Measurements from ENCODE around the gene TBC1D20.

- TF ChIP-seq, protein P1, sequence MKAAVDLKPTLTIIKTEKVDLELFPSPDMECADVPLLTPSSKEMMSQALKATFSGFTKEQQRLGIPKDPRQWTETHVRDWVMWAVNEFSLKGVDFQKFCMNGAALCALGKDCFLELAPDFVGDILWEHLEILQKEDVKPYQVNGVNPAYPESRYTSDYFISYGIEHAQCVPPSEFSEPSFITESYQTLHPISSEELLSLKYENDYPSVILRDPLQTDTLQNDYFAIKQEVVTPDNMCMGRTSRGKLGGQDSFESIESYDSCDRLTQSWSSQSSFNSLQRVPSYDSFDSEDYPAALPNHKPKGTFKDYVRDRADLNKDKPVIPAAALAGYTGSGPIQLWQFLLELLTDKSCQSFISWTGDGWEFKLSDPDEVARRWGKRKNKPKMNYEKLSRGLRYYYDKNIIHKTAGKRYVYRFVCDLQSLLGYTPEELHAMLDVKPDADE (IDR thresholded peaks at IDR 0.05), result no peak
- TF ChIP-seq POLR2AphosphoS5 (IDR thresholded peaks at IDR 0.05; ENCODE audit: low read depth) (no peak), JUNB (IDR thresholded peaks at IDR 0.05; ENCODE audit: unreplicated experiment) (no peak), CTCF (conservative IDR thresholded peaks at IDR 0.05; ENCODE audit: low read depth in 2 of 2) (no peak), EZH2 (IDR thresholded peaks at IDR 0.05; ENCODE audit: low read depth, unreplicated experiment) (no peak), EZH2phosphoT487 (IDR thresholded peaks at IDR 0.05; ENCODE audit: unreplicated experiment) (no peak), REST (IDR thresholded peaks at IDR 0.05; ENCODE audit: unreplicated experiment) (no peak), CREB1 (CRISPR knock-in tag; IDR thresholded peaks at IDR 0.05; ENCODE audit: low read depth) (no peak), ZNF114 (CRISPR knock-in tag; IDR thresholded peaks at IDR 0.05) (no peak)
Measured at GRCh38 chr20:444862-445426, 17.4 kb downstream of the TBC1D20 start.

Measured in GM23338 (cell line).